ENCODE results near the gene HNRNPR. TPM values are rescaled to one million over a fixed set of nuclear protein-coding genes. Genes with fewer than 3 reads are reported as not detected.

HNRNPR gene
- total and polyA plus RNA-seq, 9 of the 15 experiments (the other 6 are each of a cell fraction or from before 2014, with no cell fraction given) = 80.9 to 372 (median 301) TPM

DNA sequence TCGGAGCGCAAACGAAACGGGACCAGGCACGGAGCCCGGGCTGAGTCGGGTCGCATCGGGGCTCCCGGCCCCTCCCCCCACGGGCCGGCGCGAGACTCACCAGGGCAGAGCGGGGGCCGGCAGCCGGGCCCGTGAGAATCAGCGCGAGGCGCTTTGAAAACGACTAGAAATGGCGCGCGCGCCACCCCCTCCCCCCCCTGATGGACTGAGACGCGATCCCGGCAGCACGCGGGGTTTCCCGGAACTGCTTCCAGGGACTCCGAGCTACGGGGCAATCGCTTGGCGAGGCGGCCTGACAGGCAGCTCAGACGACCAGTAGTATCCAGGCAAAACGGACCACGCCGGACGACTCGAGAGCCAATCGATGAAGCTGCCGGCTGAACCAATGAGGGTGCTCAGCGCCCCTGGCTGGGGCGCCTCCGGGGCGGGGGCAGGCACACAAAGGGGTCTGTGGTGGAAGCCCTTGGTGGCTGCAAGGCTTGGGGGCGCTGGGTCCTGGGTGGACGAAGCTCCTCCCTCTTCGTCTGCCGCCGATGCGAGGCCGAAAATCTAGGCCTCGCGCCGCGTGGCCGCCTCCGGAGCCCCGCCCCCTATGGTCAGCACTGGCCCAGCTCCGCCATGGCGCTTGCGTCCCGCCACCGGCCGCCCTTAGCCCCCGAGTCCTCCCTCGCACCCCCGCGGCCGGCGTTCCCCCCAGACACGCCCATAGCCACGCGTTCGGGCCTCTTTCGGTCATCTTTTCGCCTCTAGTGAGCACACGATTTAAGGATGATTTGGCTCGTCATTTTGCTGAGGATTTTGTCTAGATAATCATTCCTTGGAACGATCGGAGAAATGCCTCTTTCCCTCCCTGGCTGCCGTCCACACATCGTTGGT, at the start of gene HNRNPR (continued):
- TF ChIP-seq E2F1 (CRISPR knock-in tag; IDR thresholded peaks at IDR 0.05) (no peak; the same call in 1 of the 2 replicates), ZNF408 (CRISPR knock-in tag; IDR thresholded peaks at IDR 0.05; ENCODE audit: low read depth) (no peak), ZNF589 (CRISPR knock-in tag; IDR thresholded peaks at IDR 0.05; ENCODE audit: low read depth) (peak; percentile 76; the same call in 1 of the 2 replicates), ZNF444 (CRISPR knock-in tag; IDR thresholded peaks at IDR 0.05) (peak; percentile 65; the same call in 1 of the 2 replicates), NR2C2 (CRISPR knock-in tag; IDR thresholded peaks at IDR 0.05) (peak; percentile 33; the same call in 1 of the 2 replicates), NR2C2 (tag; IDR thresholded peaks at IDR 0.05) (peak; percentile 87), GTF2B (IDR thresholded peaks at IDR 0.05; ENCODE audit: extremely low read depth, insufficient read length) (no peak), ZNF175 (CRISPR knock-in tag; IDR thresholded peaks at IDR 0.05; ENCODE audit: low read depth) (peak; percentile 58), TFE3 (CRISPR knock-in tag; IDR thresholded peaks at IDR 0.05) (no peak; the same call in 1 of the 2 replicates), YBX1 (IDR thresholded peaks at IDR 0.05) (no peak), TFAP4 (CRISPR knock-in tag; IDR thresholded peaks at IDR 0.05; ENCODE audit: borderline replicate concordance) (peak; percentile 83), CHAMP1 (IDR thresholded peaks at IDR 0.05) (peak; percentile 51; the same call in 1 of the 2 replicates), GTF2A2 (tag; IDR thresholded peaks at IDR 0.05) (no peak)
- TF ChIP-seq, protein P1, sequence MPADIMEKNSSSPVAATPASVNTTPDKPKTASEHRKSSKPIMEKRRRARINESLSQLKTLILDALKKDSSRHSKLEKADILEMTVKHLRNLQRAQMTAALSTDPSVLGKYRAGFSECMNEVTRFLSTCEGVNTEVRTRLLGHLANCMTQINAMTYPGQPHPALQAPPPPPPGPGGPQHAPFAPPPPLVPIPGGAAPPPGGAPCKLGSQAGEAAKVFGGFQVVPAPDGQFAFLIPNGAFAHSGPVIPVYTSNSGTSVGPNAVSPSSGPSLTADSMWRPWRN (IDR thresholded peaks at IDR 0.05; ENCODE audit: low read depth) = peak; percentile 56; the same call in 1 of the 2 replicates
- TF ChIP-seq, protein P2, sequence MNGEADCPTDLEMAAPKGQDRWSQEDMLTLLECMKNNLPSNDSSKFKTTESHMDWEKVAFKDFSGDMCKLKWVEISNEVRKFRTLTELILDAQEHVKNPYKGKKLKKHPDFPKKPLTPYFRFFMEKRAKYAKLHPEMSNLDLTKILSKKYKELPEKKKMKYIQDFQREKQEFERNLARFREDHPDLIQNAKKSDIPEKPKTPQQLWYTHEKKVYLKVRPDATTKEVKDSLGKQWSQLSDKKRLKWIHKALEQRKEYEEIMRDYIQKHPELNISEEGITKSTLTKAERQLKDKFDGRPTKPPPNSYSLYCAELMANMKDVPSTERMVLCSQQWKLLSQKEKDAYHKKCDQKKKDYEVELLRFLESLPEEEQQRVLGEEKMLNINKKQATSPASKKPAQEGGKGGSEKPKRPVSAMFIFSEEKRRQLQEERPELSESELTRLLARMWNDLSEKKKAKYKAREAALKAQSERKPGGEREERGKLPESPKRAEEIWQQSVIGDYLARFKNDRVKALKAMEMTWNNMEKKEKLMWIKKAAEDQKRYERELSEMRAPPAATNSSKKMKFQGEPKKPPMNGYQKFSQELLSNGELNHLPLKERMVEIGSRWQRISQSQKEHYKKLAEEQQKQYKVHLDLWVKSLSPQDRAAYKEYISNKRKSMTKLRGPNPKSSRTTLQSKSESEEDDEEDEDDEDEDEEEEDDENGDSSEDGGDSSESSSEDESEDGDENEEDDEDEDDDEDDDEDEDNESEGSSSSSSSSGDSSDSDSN (IDR thresholded peaks at IDR 0.05; ENCODE audit: borderline replicate concordance in 1 of 2, low read depth in 2 of 2, low read length in 2 of 2) = peak; percentile 31 to 86; a peak in 3 of 4 replicates

Data from K562 (cell line).